ENCODE data around the gene MTO1.
A peak's percentile ranks its signal among the peaks of the same experiment; 100 is the strongest.
"Not testable (repeated sequence)": the region's sequence is repeated elsewhere in the genome, so short reads cannot be mapped to it uniquely, and the experiment has no call there.

The MTO1 gene

DNA sequence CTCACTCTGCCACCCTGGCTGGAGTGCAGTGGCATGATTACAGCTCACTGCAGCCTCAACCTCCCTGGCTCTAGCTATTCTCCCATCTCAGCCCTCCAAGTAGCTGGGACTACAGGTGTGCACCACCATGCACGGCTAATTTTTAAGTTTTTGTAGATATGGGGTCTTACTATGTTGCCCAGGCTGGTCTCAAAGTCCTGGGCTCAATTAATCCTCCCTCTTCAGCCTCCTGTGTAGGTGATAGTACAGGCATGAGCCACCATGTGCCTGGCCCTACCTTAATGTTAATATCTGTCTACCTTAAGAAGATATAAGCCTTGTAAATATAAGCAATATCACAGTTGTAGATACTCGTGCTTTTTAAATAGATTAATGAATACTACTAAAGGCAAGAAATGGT, 42.6 kb downstream of the MTO1 start:
- no peak for DNase-seq (ENCODE audit: low read depth in 3 of 3, low spot score in 1 of 3)

DNA sequence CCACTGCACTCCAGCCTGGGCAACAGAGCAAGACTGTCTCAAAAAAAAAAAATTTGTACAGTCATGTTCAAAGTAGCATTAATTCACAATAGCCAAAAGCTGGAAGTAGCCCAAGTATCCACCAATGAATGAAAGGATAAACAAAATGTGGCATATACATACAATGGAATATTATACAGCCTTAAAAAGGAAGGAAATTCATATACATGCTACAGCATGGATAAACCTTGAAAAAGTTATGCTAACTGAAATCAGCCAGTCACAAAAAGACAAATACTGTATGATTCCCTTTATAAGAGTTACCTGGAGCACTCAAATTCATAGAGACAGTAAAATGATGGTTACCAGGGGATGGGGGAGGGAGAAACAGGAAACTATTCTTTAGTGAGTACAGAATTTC, 43.6 kb downstream of the MTO1 start:
- no peak for DNase-seq (ENCODE audit: low read depth in 3 of 3, low spot score in 1 of 3)

DNA sequence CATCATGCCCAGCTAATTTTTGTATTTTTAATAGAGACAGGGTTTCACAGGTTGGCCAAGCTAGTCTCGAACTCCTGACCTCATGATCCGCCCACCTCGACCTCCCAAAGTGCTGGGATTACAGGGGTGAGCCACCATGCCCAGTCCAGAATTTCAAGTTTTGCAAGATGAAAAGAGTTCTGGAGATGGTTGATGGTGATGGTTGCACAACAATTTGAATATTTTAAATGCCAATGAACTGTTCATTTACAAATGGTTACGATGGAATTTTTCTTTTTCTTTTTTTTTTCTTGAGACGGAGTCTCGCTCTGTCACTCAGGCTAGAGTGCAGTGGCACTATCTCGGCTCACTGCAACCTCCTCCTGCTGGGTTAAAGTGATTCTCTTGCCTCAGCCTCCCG, 44.2 kb downstream of the MTO1 start:
- not testable (repeated sequence) for DNase-seq (ENCODE audit: low read depth in 3 of 3, low spot score in 1 of 3)

DNA sequence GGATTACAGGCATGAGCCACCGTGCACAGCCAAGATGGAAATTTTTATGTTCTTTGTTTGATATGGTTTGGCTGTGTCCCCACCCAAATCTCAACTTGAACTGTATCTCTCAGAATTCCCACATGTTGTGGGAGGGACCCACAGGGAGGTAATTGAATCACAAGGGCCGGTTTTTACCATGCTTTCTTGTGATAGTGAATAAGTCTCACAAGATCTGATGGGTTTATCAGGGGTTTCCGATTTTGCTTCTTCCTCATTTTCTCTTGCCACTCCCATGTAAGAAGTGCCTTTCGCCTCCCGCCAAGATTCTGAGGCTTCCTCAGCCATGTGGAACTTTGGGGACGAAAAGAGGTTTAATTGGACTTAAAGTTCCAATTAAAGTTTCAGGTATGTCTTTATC, 44.7 kb downstream of the MTO1 start:
- no peak for DNase-seq (ENCODE audit: low read depth in 3 of 3, low spot score in 1 of 3)

DNA sequence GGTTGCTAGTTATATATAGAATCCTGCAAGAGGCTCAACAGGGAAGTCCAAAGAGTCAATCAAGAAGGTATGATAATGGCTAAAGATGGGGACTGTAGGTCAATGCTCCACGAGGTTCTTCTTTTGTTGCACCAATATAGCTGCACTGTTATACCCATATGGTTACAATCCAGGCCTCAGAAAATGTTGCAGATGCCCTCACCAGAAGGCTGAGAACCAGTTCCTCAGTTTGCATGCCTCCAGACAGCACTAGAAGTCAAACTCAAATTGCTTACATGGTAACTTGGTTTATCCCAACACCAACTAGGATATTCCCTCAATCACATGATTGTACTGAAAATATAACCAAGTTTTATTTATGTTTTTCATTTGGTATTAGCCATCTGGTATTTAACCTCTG, 47.2 kb downstream of the MTO1 start:
- DNase-seq (ENCODE audit: low read depth in 3 of 3, low spot score in 1 of 3) = no peak

DNA sequence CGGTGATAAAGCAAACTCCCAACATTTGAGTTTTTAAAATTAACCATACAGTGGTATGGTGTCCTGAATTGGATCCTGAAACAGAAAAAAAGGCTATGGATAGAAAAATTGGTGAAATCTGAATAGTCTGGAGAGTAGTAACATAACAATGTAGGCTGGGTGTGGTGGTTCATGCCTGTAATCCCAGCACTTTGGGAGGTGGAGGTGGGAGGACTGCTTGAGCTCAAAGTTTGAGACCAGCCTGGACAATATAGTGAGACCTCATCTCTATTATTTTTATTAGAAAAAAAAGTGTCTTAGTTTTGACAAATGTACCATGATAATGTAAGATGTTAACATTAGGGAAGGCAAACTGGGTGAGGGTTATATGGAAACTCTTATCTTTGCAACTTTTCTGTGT, 48.3 kb downstream of the MTO1 start:
- DNase-seq (ENCODE audit: low read depth in 3 of 3, low spot score in 1 of 3) = no peak

DNA sequence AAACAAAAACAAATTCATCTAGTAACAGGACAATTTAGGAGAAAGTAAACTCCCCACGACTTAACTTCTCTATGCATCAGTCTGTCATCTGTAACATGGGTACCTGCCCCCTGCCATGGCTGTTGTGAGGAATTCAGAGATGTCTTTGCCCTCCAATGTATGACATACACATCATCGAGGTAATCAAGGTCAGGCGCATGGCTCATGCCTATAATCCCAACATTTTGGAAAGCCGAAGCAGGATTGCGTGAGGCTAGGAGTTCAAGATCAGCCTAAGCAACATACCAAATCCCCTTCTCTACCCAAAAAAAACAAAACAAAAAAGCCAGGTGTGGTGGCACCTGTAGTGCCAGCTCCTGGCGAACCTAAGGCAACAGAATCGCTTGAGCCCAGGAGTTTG, 50.3 kb downstream of the MTO1 start:
- no peak for DNase-seq (ENCODE audit: low read depth in 3 of 3, low spot score in 1 of 3)

DNA sequence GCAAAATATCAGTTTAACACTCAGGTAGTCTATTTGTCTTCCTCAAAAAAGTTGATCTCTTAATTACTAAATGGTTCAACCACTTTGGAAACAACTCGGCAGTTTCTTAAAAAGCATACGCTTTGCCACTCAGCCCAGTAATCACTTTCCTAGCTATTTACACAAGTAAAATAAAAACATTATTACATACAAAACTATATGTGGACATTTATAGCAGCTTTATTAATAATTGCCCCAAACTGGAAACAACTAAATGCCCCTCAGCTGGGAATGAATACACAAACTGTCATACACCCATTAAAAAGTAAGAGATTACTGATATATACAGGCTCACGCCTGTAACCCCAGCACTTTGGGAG, 51.9 kb downstream of the MTO1 start:
- DNase-seq (ENCODE audit: low read depth in 3 of 3, low spot score in 1 of 3) = no peak

DNA sequence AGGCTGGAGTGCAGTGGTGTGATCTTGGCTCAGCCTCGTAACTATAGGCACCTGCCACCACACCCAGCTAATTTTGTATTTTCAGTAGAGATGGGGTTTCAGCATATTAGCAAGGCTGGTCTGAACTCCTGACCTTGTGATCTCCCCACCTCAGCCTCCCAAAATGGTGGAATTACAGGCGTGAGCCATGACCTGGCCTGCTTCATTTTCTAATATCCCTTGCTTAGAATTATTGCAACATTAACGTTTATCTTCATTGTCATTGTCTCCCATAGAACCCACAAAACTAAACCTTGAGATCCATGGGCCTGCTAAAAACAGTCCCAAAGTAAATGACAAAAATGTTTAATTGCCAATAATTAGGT, 53.2 kb downstream of the MTO1 start:
- no peak for DNase-seq (ENCODE audit: low read depth in 3 of 3, low spot score in 1 of 3)

DNA sequence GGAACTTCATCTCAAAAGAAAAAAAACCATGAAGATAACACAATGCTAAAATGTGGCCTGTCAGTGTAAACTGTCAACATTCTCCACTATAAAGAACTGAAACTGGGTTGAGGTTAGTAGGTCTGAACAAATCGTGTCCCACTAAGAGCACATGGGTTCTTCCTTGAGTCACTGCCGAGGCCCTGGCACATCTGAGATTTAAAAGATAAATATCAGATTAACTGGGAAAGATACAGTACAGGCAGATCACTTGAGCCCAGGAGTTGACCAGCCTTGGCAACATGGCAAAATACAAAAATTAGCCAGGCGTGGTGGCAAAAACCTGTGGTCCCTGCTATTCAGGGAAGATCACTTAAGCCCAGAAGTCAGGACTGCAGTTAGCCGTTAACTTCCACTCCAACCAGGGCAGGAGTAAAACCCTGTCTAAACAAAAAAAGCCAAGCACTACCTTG, 53.7 kb downstream of the MTO1 start:
- no peak for DNase-seq (ENCODE audit: low read depth in 3 of 3, low spot score in 1 of 3)

DNA sequence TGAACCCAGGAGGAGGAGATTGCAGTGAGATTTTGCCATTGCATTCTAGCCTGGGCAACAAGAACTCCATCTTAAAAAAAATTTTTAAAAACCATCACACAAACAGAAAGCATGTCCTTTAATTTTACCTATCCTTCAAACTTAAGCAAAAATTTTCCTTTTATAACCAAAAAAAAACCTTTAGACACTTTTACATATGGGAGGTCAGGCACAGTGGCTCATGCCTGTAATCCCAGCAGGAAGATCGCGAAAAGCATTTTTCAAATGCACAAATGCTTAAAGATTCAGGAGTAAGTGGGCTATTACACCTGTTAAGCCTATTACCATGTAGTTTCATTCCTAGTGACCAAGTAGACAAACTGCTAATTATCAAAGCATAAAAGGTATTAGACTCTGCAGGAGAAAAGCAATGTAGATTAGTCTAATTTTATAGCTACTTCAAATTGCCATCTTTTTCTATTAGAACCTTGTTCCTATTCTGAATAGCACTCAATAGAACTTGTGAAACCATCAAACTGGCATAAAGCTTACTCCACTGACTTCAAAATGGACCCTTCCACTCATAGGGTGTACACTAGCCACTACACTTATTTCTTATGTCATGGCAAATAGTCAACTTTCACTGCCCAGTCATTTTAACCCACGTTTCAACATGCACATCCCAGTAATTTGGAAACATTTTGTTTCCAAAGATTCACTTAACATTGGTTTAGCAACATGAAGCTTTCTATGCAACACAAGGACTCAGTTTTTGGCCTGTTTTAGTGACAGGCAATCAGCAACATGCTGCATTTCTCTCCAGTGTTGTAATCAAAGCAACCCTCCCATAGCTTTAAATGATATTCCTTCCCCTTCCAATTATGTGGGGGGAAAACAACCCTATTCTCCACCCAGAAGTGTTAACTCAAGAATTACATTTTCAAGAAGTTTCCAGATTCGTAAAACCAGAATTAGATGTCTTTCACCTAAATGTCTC, 55.3 kb downstream of the MTO1 start:
- no peak for DNase-seq (ENCODE audit: low read depth in 3 of 3, low spot score in 1 of 3)

DNA sequence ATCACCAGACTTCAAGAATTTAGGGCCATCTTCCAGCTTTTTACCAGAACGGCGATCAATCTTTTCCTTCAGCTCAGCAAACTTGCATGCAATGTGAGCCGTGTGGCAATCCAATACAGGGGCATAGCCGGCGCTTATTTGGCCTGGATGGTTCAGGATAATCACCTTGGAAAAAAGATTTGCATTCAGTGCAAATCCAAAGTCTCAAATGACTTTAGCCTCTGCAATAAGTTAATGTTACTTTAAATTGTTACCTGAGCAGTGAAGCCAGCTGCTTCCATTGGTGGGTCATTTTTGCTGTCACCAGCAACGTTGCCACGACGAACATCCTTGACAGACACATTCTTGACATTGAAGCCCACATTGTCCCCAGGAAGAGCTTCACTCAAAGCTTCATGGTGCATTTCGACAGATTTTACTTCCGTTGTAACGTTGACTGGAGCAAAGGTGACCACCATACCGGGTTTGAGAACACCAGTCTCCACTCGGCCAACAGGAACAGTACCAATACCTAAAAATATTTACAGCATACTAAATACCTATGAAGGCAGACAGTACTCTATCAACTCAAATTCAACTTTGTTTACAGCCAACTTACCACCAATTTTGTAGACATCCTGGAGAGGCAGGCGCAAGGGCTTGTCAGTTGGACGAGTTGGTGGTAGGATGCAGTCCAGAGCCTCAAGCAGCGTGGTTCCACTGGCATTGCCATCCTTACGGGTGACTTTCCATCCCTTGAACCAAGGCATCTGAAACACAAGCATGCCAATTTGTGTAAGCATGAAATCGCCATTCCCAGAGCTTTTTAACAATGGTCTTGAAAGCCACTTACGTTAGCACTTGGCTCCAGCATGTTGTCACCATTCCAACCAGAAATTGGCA, 56.8 kb downstream of the MTO1 start:
- DNase-seq (ENCODE audit: low read depth in 3 of 3, low spot score in 1 of 3) = not testable (repeated sequence)

DNA sequence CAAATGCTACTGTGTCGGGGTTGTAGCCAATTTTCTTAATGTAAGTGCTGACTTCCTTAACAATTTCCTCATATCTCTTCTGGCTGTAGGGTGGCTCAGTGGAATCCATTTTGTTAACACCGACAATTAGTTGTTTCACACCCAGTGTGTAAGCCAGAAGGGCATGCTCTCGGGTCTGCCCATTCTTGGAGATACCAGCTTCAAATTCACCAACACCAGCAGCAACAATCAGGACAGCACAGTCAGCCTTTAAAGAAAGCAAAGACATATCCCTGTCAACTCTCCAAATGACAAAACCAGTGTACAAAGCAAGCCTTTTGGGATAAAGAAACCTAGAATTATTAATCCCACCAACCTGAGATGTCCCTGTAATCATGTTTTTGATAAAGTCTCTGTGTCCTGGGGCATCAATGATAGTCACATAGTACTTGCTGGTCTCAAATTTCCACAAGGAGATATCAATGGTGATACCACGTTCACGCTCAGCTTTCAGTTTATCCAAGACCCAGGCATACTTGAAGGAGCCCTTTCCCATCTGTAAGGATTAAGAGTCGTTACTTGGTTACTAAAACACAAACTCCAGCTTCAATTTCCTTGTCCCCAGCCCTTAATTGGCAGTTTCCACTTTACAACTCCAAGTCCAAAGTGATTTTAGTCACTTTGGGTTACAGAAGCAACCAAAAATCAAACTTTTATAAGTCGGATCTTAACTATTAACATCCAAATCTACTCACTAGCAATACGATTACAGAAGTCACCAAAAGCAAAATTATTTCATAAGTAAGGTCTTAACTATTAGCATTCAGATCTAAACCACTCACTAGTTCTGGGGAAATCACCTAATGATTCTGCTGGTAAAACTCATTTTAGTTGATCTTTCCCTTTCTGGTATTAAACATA, 57.7 kb downstream of the MTO1 start:
- DNase-seq (ENCODE audit: low read depth in 3 of 3, low spot score in 1 of 3) = not testable (repeated sequence)

DNA sequence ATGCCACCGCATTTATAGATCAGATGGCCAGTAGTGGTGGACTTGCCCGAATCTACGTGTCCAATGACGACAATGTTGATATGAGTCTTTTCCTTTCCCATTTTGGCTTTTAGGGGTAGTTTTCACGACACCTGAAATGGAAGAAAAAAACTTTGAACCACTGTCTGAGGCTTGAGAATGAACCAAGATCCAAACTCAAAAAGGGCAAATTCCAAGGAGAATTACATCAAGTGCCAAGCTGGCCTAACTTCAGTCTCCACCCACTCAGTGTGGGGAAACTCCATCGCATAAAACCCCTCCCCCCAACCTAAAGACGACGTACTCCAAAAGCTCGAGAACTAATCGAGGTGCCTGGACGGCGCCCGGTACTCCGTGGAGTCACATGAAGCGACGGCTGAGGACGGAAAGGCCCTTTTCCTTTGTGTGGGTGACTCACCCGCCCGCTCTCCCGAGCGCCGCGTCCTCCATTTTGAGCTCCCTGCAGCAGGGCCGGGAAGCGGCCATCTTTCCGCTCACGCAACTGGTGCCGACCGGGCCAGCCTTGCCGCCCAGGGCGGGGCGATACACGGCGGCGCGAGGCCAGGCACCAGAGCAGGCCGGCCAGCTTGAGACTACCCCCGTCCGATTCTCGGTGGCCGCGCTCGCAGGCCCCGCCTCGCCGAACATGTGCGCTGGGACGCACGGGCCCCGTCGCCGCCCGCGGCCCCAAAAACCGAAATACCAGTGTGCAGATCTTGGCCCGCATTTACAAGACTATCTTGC, 58.6 kb downstream of the MTO1 start:
- DNase-seq (ENCODE audit: low read depth in 3 of 3, low spot score in 1 of 3) = peak; percentile 63 to 77 (median 70)

DNA sequence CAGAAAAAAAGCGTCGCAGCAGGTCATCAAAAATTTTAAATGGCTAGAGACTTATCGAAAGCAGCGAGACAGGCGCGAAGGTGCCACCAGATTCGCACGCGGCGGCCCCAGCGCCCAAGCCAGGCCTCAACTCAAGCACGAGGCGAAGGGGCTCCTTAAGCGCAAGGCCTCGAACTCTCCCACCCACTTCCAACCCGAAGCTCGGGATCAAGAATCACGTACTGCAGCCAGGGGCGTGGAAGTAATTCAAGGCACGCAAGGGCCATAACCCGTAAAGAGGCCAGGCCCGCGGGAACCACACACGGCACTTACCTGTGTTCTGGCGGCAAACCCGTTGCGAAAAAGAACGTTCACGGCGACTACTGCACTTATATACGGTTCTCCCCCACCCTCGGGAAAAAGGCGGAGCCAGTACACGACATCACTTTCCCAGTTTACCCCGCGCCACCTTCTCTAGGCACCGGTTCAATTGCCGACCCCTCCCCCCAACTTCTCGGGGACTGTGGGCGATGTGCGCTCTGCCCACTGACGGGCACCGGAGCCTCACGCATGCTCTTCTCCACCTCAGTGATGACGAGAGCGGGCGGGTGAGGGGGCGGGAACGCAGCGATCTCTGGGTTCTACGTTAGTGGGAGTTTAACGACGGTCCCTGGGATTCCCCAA, 59.3 kb downstream of the MTO1 start, which contains the start of gene EEF1A1:
EEF1A1 (minus strand) TSS at position 345 of the 663 bp plus-strand sequence. CDS start 1,006 bp downstream, outside the sequence.
- peak; percentile 97 to 99 (median 99) for DNase-seq (ENCODE audit: low read depth in 3 of 3, low spot score in 1 of 3)

DNA sequence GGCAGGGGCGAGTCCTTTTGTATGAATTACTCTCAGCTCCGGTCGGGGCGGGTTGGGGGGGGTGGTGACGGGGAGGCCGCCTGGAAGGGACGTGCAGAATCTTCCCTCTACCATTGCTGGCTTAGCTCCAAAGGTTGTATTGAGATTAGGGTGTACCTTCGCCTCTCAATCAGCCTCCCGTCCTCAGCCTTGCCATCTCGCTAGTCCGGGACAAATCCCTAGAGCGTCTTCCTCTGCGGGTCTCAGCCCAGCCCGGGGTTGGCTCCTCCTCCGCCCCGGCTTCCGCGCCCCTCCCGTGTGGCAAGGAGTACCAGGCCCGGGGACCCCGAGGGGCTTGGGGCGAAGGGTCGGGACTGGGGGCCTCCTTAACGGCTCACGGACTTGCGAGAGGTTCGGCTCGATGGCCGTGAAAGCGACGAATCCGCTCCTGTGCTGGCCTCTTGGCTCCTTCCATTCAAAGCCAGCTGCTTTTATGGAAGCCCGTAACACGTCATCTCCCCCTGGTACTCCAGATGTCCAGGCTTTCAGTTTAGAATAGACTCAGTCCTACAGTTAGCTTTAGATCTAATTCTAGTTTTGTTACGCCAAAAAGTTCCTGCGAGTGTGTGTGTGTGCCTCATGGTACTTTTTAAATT, 59.9 kb downstream of the MTO1 start:
- DNase-seq (ENCODE audit: low read depth in 3 of 3, low spot score in 1 of 3) = peak in 1 of 3 donors; percentile 65

DNA sequence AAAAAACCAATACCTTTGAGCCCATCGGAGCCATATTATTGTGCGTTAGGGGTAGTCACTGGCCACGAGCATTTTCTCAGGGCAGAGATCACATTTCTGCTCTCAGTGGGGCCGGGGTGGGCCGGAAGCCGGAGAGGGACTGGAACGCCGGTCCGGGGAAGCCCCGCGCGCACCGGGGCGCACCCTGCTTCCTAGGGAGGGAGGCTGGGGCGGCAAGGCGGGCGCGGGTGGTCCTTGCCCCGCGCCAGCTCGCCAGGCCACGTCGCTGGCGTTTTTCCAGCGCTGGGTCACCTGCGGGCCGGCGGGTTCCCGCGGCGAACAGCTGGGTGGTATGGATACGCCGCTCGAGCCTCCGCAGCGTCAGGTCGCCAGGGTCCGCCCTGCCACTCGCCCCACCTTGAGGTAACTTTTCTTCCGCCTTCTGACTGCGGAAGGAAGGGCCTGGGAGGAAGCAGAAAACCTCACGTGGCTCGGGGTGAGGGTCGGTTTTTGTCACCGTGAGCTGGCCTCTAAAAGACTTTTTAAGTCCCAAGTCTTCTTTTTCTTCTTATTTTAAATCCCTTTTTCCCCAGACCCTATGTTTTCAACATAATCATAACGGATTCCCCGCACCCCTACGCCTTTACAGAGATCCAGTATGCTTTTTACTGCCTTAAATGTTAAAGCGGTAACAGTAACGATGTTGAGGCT, 62.0 kb downstream of the MTO1 start:
- DNase-seq (ENCODE audit: low read depth in 3 of 3, low spot score in 1 of 3) = peak; percentile 51 to 61 (median 53)

DNA sequence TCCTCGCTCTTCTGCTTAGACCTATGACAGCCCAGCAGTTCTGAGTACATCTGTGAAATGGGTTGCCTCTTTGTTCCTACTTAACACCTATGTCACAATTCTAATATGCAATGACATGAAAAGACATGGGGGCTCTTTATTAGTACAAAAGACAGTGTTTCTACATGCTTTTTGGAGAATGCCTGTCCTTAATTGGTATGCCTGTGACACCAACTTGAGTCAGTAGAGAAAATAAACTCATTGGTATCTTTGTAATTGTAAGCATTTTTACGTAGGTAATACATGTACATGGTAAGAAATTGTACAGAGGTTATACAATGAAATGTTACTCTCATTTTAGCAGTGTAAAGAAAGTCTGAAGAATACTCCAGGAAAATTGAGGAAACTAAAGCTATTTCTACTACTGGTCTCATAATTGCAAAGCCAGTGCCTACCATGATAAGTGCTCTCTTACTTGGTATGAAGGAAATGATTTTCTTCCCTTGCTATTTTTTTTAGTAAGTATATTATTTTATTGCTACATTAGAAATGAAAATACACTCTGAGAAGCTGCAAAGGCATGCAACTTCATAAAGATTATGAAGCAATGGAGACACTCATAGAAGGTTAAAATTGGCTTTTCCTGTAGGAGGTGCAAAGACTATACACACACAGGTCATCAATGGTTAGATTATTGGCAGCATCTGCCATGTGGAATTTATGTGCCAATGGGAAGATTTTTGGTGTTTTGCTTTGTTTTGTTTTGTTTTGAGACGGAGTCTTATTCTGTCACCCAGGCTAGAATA, 64.2 kb downstream of the MTO1 start:
- no peak for DNase-seq (ENCODE audit: low read depth in 3 of 3, low spot score in 1 of 3)

All from stimulated activated CD4-positive, alpha-beta T cell treated with anti-CD3 and anti-CD28 coated beads, TNF-alpha, amount 100 ng/mL, for 1 hour (primary cell).